ENCODE results near the gene SPIN2B.

DNA sequence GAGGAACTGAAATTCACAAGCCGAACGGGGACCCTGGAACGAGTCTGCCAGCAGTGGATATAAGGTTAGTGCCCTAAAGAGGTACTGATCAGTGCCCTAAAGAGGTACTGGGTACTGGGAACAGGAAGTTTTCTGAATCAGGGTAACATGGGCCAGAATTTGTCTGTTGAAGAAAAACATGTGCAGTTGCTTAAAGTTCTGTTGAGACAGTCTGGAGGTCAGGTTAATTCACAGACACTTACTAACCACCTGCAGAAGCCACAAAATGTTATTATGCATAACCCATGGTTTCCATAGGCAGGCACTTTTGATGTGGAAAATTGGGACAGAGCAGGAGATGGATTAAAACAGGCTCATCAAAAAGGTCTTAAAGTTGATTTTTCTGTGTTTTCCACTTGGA lies 17.9 kb downstream of the SPIN2B start:
- TF ChIP-seq, protein P1, sequence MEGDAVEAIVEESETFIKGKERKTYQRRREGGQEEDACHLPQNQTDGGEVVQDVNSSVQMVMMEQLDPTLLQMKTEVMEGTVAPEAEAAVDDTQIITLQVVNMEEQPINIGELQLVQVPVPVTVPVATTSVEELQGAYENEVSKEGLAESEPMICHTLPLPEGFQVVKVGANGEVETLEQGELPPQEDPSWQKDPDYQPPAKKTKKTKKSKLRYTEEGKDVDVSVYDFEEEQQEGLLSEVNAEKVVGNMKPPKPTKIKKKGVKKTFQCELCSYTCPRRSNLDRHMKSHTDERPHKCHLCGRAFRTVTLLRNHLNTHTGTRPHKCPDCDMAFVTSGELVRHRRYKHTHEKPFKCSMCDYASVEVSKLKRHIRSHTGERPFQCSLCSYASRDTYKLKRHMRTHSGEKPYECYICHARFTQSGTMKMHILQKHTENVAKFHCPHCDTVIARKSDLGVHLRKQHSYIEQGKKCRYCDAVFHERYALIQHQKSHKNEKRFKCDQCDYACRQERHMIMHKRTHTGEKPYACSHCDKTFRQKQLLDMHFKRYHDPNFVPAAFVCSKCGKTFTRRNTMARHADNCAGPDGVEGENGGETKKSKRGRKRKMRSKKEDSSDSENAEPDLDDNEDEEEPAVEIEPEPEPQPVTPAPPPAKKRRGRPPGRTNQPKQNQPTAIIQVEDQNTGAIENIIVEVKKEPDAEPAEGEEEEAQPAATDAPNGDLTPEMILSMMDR (IDR thresholded peaks at IDR 0.05), result no peak
- TF ChIP-seq POLR2A (IDR thresholded peaks at IDR 0.05), result no peak

Measured in adrenal gland (tissue), 5 donors.